Ascending aorta (tissue), 2 donors: Measurements from ENCODE around the gene FNDC11. TPM values are rescaled to one million over a fixed set of nuclear protein-coding genes. Genes with fewer than 3 reads are reported as not detected.

ENCODE experiments used
- DNase-seq, 2 donors: peaks; one replicate each; pipeline ENCODE4 v3.0.0-alpha.2; 2019; ENCODE audit warnings: low spot score in 2 of 2
- H3K27ac ChIP-seq, 2 donors: fragments of 200-600 bp; sonication (generic); one replicate each; pipeline ENCODE4 v1.5.1; 2016 to 2017; ENCODE audit warnings: mild to moderate bottlenecking in 1 of 2
- H3K27me3 ChIP-seq: fragments of 200-600 bp; sonication (generic); one replicate; pipeline ENCODE4 v1.5.1; 2017
- H3K36me3 ChIP-seq, 2 donors: fragments of 200-600 bp; sonication (generic); one replicate each; pipeline ENCODE4 v1.5.1; 2016
- H3K4me1 ChIP-seq, 2 donors: fragments of 200-600 bp; sonication (generic); one replicate each; pipeline ENCODE4 v1.5.1; 2016 to 2017; ENCODE audit warnings: mild to moderate bottlenecking in 1 of 2
- H3K4me3 ChIP-seq, 2 donors: fragments of 200-600 bp; sonication (generic); one replicate each; pipeline ENCODE4 v1.5.1; 2016 to 2017; ENCODE audit warnings: mild to moderate bottlenecking in 1 of 2
- H3K9me3 ChIP-seq, 2 donors: fragments of 200-600 bp; sonication (generic); one replicate each; pipeline ENCODE4 v1.5.1; 2016
- CTCF ChIP-seq, 3 experiments: fragments of 200-600 bp in 2 of 3; fragments of 450-650 bp in 1 of 3; sonication (generic) in 2 of 3; IDR thresholded peaks; one replicate each; pipeline ENCODE4 v1.5.1; 2016 to 2019; ENCODE audit warnings: antibody characterized with exemption in 3 of 3, mild to moderate bottlenecking in 1 of 3, moderate library complexity in 1 of 3
- intact Hi-C: fragments of 100-400 bp; cut with DNase I; formaldehyde crosslinking; loops from one replicate; pipeline ENCODE4 v1.15.1; 2023
- total RNA-seq: library from RNA; depleted of rRNA; stranded (reverse); fragments of >200 nt; gene quantifications from one replicate; pipeline ENCODE4 v1.1.0, GENCODE V29; 2016

The FNDC11 gene
- total RNA-seq, 1 donor from 2014 or later, result not detected

- Histone ChIP-seq H3K4me3 (no peak overlapping the region), H3K36me3 (peaks cover 36 to 48% of the 10 kb centered on the region in 2 donors), H3K4me1 (no peaks in the 10 kb centered on the region), H3K27ac (no peak overlapping the region), H3K9me3 (no peaks in the 10 kb centered on the region), H3K27me3 (no peaks in the 10 kb centered on the region)
- DNase-seq, result no peak
- TF ChIP-seq CTCF (IDR thresholded peaks at IDR 0.05), result no peak
- intact Hi-C loops, result no loop called here
These were observed 12.6 kb downstream of the FNDC11 start for GRCh38 chr20:63566395-63567135.

- no peaks in the 10 kb centered on the region for H3K9me3 ChIP-seq
- H3K4me3 ChIP-seq, result no peak overlapping the region
- intact Hi-C loops, result no loop called here
- no peaks in the 10 kb centered on the region for H3K27me3 ChIP-seq
- H3K4me1 ChIP-seq, result no peaks in the 10 kb centered on the region
- DNase-seq, result no peak
- H3K36me3 ChIP-seq, result peaks cover 31 to 45% of the 10 kb centered on the region in 2 donors
- TF ChIP-seq CTCF (IDR thresholded peaks at IDR 0.05), result no peak
- no peak overlapping the region for H3K27ac ChIP-seq
These were observed 13.1 kb downstream of the FNDC11 start for GRCh38 chr20:63567136-63567385.

- peak in 1 of 2 donors; percentile 74 for DNase-seq
- TF ChIP-seq CTCF (IDR thresholded peaks at IDR 0.05), result no peak
- Histone ChIP-seq H3K4me3 (no peak overlapping the region), H3K4me1 (no peaks in the 10 kb centered on the region), H3K36me3 (peaks cover 26 to 44% of the 10 kb centered on the region in 2 donors), H3K27ac (no peak overlapping the region), H3K9me3 (no peaks in the 10 kb centered on the region), H3K27me3 (no peaks in the 10 kb centered on the region)
- intact Hi-C loops, result no loop called here
These were observed 13.6 kb downstream of the FNDC11 start for GRCh38 chr20:63567386-63568169.

- no peaks in the 10 kb centered on the region for H3K27me3 ChIP-seq
- no peaks in the 10 kb centered on the region for H3K9me3 ChIP-seq
- peaks cover 2 to 6% of the 10 kb centered on the region in 2 donors for H3K4me1 ChIP-seq
- intact Hi-C loops, result no loop called here
- TF ChIP-seq CTCF (IDR thresholded peaks at IDR 0.05), result no peak
- H3K36me3 ChIP-seq, result peaks cover 18 to 36% of the 10 kb centered on the region in 2 donors
- no peak overlapping the region for H3K4me3 ChIP-seq
- no peak for DNase-seq
- H3K27ac ChIP-seq, result no peak overlapping the region
These were observed 14.4 kb downstream of the FNDC11 start for GRCh38 chr20:63568170-63568981.

- H3K4me1 ChIP-seq, result peaks cover 6 to 9% of the 10 kb centered on the region in 2 donors
- no peaks in the 10 kb centered on the region for H3K27me3 ChIP-seq
- no peak for TF ChIP-seq CTCF (IDR thresholded peaks at IDR 0.05)
- H3K27ac ChIP-seq, result no peak overlapping the region
- H3K36me3 ChIP-seq, result peaks cover 13 to 27% of the 10 kb centered on the region in 2 donors
- no peak for DNase-seq
- intact Hi-C loops, result no loop called here
- H3K9me3 ChIP-seq, result no peaks in the 10 kb centered on the region
- no peak overlapping the region for H3K4me3 ChIP-seq
These were observed 15.3 kb downstream of the FNDC11 start for GRCh38 chr20:63568986-63569949.
